GM15510 (cell line): ENCODE data around the gene KLHDC8A.

ENCODE experiments used
- POLR2A ChIP-seq: IDR thresholded peaks from 3 replicates; pipeline ENCODE4 v1.6.1; 2011; ENCODE audit warnings: borderline replicate concordance; ENCODE audit not compliant: insufficient read length; ENCODE audit errors: extremely low read depth

Gene KLHDC8A

GRCh38 chr1:205356440-205357139, at the start of gene KLHDC8A:
KLHDC8A (minus strand) TSS chr1:205356922; CDS start chr1:205343604, 13,318 bp downstream.
- no peak for TF ChIP-seq POLR2A

- TF ChIP-seq POLR2A: no peak
Measured at GRCh38 chr1:205398586-205398985, 41.9 kb upstream of the KLHDC8A start.

GRCh38 chr1:205396967-205397616, 40.4 kb upstream of the KLHDC8A start:
- TF ChIP-seq POLR2A: no peak

GRCh38 chr1:205395616-205396015, 38.9 kb upstream of the KLHDC8A start:
- no peak for TF ChIP-seq POLR2A

- no peak for TF ChIP-seq POLR2A
Measured at GRCh38 chr1:205392650-205393049, 35.9 kb upstream of the KLHDC8A start.

- TF ChIP-seq POLR2A: no peak
Measured at GRCh38 chr1:205391386-205391785, 34.7 kb upstream of the KLHDC8A start.

GRCh38 chr1:205387845-205388244, 31.1 kb upstream of the KLHDC8A start:
- no peak for TF ChIP-seq POLR2A

- TF ChIP-seq POLR2A: no peak
Measured at GRCh38 chr1:205382561-205382960, 25.8 kb upstream of the KLHDC8A start.

GRCh38 chr1:205381305-205381704, 24.6 kb upstream of the KLHDC8A start:
- no peak for TF ChIP-seq POLR2A

GRCh38 chr1:205380882-205381281, 24.2 kb upstream of the KLHDC8A start:
- TF ChIP-seq POLR2A: no peak

- no peak for TF ChIP-seq POLR2A
Measured at GRCh38 chr1:205379056-205379455, 22.3 kb upstream of the KLHDC8A start.

GRCh38 chr1:205377355-205377754, 20.6 kb upstream of the KLHDC8A start:
- TF ChIP-seq POLR2A: no peak

GRCh38 chr1:205376739-205377138, 20.0 kb upstream of the KLHDC8A start:
- TF ChIP-seq POLR2A: no peak

- TF ChIP-seq POLR2A: no peak
Measured at GRCh38 chr1:205375835-205376545, 19.3 kb upstream of the KLHDC8A start.
